ENCODE data around the gene NRCAM. TPM values are rescaled to one million over a fixed set of nuclear protein-coding genes. Genes with fewer than 3 reads are reported as not detected.
"Not testable (repeated sequence)": the region's sequence is repeated elsewhere in the genome, so short reads cannot be mapped to it uniquely, and the experiment has no call there.

Gene NRCAM
- total RNA-seq, 5 donors from 2014 or later (not counting 1 experiment from before 2014, with no cell fraction given) = 3.1 to 10.7 (median 5.0) TPM

- WGBS (ENCODE audit: insufficient coverage) = 96% methylated on average over 5 of the region's 5 CpGs
- ATAC-seq (replicated peaks in 1 of 4) (no peak), DNase-seq (no peak)
- Mint-ChIP-seq H3K27me3 (no peaks in the 10 kb centered on the region), H3K27ac (no peak overlapping the region), H3K9me3 (no peaks in the 10 kb centered on the region), H3K4me1 (no peaks in the 10 kb centered on the region), H3K4me3 (no peak overlapping the region), H3K36me3 (peaks cover 62% of the 10 kb centered on the region)
- Histone ChIP-seq H3K27ac (ENCODE audit: low read length) (no peak overlapping the region), H3K4me1 (ENCODE audit: control insufficient read depth in 1 of 2, extremely low read depth in 1 of 2, insufficient read depth in 2 of 2, low read length in 2 of 2) (no peaks in the 10 kb centered on the region), H3K4me3 (ENCODE audit: control insufficient read depth in 1 of 2, extremely low read depth in 1 of 2, low read length in 1 of 2) (no peak overlapping the region), H3K36me3 (ENCODE audit: control insufficient read depth in 2 of 2, extremely low read depth in 1 of 2, insufficient read depth in 1 of 2, low read length in 1 of 2) (peaks cover 0 to 10% of the 10 kb centered on the region in 2 donors), H3K27me3 (replicated peaks in 1 of 2; ENCODE audit: control insufficient read depth in 2 of 2, extremely low read depth in 1 of 2, insufficient read depth in 2 of 2, low read length in 1 of 2) (no peaks in the 10 kb centered on the region), H3K9me3 (no peaks in the 10 kb centered on the region)
- POLR2A ChIA-PET = no interaction called here
- CTCF ChIA-PET = no interaction called here
Observed at GRCh38 chr7:108480311-108480710, 24.1 kb upstream of the NRCAM start.

GRCh38 chr7:108479751-108480150, 23.5 kb upstream of the NRCAM start:
- Histone ChIP-seq H3K4me1 (ENCODE audit: control insufficient read depth in 1 of 2, extremely low read depth in 1 of 2, insufficient read depth in 2 of 2, low read length in 2 of 2) (no peaks in the 10 kb centered on the region), H3K4me3 (ENCODE audit: control insufficient read depth in 1 of 2, extremely low read depth in 1 of 2, low read length in 1 of 2) (no peak overlapping the region), H3K27ac (ENCODE audit: low read length) (no peak overlapping the region), H3K27me3 (replicated peaks in 1 of 2; ENCODE audit: control insufficient read depth in 2 of 2, extremely low read depth in 1 of 2, insufficient read depth in 2 of 2, low read length in 1 of 2) (no peaks in the 10 kb centered on the region), H3K9me3 (no peaks in the 10 kb centered on the region), H3K36me3 (ENCODE audit: control insufficient read depth in 2 of 2, extremely low read depth in 1 of 2, insufficient read depth in 1 of 2, low read length in 1 of 2) (peaks cover 0 to 10% of the 10 kb centered on the region in 2 donors)
- H3K4me1 Mint-ChIP-seq = no peaks in the 10 kb centered on the region
- peaks cover 61% of the 10 kb centered on the region for H3K36me3 Mint-ChIP-seq
- ATAC-seq (replicated peaks in 1 of 4) = no peak
- H3K27me3 Mint-ChIP-seq = no peaks in the 10 kb centered on the region
- DNase-seq = no peak
- WGBS (ENCODE audit: insufficient coverage) = no CpG with 5 or more reads among the region's 2 CpGs
- H3K27ac Mint-ChIP-seq = no peak overlapping the region
- CTCF ChIA-PET = interaction anchor here (0.6 to 1.5 kb wide), 2 partner anchors 17 to 31 kb away, joined by 4 read pairs; no protein-coding TSS in a partner anchor
- no peaks in the 10 kb centered on the region for H3K9me3 Mint-ChIP-seq
- POLR2A ChIA-PET = no interaction called here
- H3K4me3 Mint-ChIP-seq = no peak overlapping the region

GRCh38 chr7:108479118-108479517, 22.9 kb upstream of the NRCAM start:
- 95% methylated on average over 3 of the region's 5 CpGs for WGBS (ENCODE audit: insufficient coverage)
- ChIA-PET CTCF (interaction anchor here (0.6 to 1.5 kb wide), 2 partner anchors 18 to 32 kb away, joined by 4 read pairs; no protein-coding TSS in a partner anchor), POLR2A (no interaction called here)
- no peaks in the 10 kb centered on the region for H3K4me1 Mint-ChIP-seq
- no peaks in the 10 kb centered on the region for H3K9me3 ChIP-seq
- H3K4me3 ChIP-seq (ENCODE audit: control insufficient read depth in 1 of 2, extremely low read depth in 1 of 2, low read length in 1 of 2) = no peak overlapping the region
- no peak overlapping the region for H3K27ac Mint-ChIP-seq
- H3K27ac ChIP-seq (ENCODE audit: low read length) = no peak overlapping the region
- H3K4me3 Mint-ChIP-seq = no peak overlapping the region
- ATAC-seq (replicated peaks in 1 of 4) (no peak), DNase-seq (no peak)
- H3K9me3 Mint-ChIP-seq = no peaks in the 10 kb centered on the region
- H3K36me3 Mint-ChIP-seq = peaks cover 63% of the 10 kb centered on the region
- H3K4me1 ChIP-seq (ENCODE audit: control insufficient read depth in 1 of 2, extremely low read depth in 1 of 2, insufficient read depth in 2 of 2, low read length in 2 of 2) = no peaks in the 10 kb centered on the region
- H3K27me3 Mint-ChIP-seq = no peaks in the 10 kb centered on the region
- H3K27me3 ChIP-seq (replicated peaks in 1 of 2; ENCODE audit: control insufficient read depth in 2 of 2, extremely low read depth in 1 of 2, insufficient read depth in 2 of 2, low read length in 1 of 2) = no peaks in the 10 kb centered on the region
- peaks cover 0 to 10% of the 10 kb centered on the region in 2 donors for H3K36me3 ChIP-seq (ENCODE audit: control insufficient read depth in 2 of 2, extremely low read depth in 1 of 2, insufficient read depth in 1 of 2, low read length in 1 of 2)

GRCh38 chr7:108468246-108468645, 12.0 kb upstream of the NRCAM start:
- no peak for ATAC-seq (replicated peaks in 1 of 4)
- no peak for DNase-seq
- no peaks in the 10 kb centered on the region for H3K9me3 ChIP-seq
- Mint-ChIP-seq H3K9me3 (no peaks in the 10 kb centered on the region), H3K4me1 (peaks cover 9 to 27% (median 27%) of the 10 kb centered on the region in 3 donors), H3K27me3 (no peaks in the 10 kb centered on the region), H3K36me3 (peaks cover 7% of the 10 kb centered on the region), H3K4me3 (no peak overlapping the region), H3K27ac (no peak overlapping the region)
- H3K4me1 ChIP-seq (ENCODE audit: control insufficient read depth in 1 of 2, extremely low read depth in 1 of 2, insufficient read depth in 2 of 2, low read length in 2 of 2) = peaks cover 6 to 17% of the 10 kb centered on the region in 2 experiments
- H3K4me3 ChIP-seq (ENCODE audit: control insufficient read depth in 1 of 2, extremely low read depth in 1 of 2, low read length in 1 of 2) = no peak overlapping the region
- CTCF ChIA-PET = interaction anchor here in 1 of 2 donors (0.6 to 0.8 kb wide), 3 partner anchors 15 to 295 kb away, joined by 3 to 4 read pairs (median 3); no protein-coding TSS in a partner anchor
- H3K36me3 ChIP-seq (ENCODE audit: control insufficient read depth in 2 of 2, extremely low read depth in 1 of 2, insufficient read depth in 1 of 2, low read length in 1 of 2) = no peaks in the 10 kb centered on the region
- POLR2A ChIA-PET = interaction anchor here in 1 of 2 donors (0.9 kb wide), 1 partner anchor 101 kb away, joined by 4 read pairs; the partner anchor contains the start of genes DNAJB9 and THAP5
- WGBS (ENCODE audit: insufficient coverage) = 100% methylated on average over 1 of the region's 4 CpGs
- H3K27ac ChIP-seq (ENCODE audit: low read length) = no peak overlapping the region
- H3K27me3 ChIP-seq (replicated peaks in 1 of 2; ENCODE audit: control insufficient read depth in 2 of 2, extremely low read depth in 1 of 2, insufficient read depth in 2 of 2, low read length in 1 of 2) = no peaks in the 10 kb centered on the region

GRCh38 chr7:108467391-108467790, 11.2 kb upstream of the NRCAM start:
- Histone ChIP-seq H3K9me3 (no peaks in the 10 kb centered on the region), H3K27ac (ENCODE audit: low read length) (no peak overlapping the region), H3K4me1 (ENCODE audit: control insufficient read depth in 1 of 2, extremely low read depth in 1 of 2, insufficient read depth in 2 of 2, low read length in 2 of 2) (peaks cover 6 to 23% of the 10 kb centered on the region in 2 experiments), H3K4me3 (ENCODE audit: control insufficient read depth in 1 of 2, extremely low read depth in 1 of 2, low read length in 1 of 2) (no peak overlapping the region), H3K36me3 (ENCODE audit: control insufficient read depth in 2 of 2, extremely low read depth in 1 of 2, insufficient read depth in 1 of 2, low read length in 1 of 2) (no peaks in the 10 kb centered on the region), H3K27me3 (replicated peaks in 1 of 2; ENCODE audit: control insufficient read depth in 2 of 2, extremely low read depth in 1 of 2, insufficient read depth in 2 of 2, low read length in 1 of 2) (no peaks in the 10 kb centered on the region)
- DNase-seq = no peak
- ChIA-PET CTCF (interaction anchor here in 1 of 2 donors (0.6 kb wide), 2 partner anchors 35 to 1059 kb away, joined by 4 to 9 read pairs; no protein-coding TSS in a partner anchor), POLR2A (interaction anchor here in 1 of 2 donors (0.6 kb wide), 2 partner anchors 830 to 1284 kb away, joined by 3 to 10 read pairs; no protein-coding TSS in a partner anchor)
- WGBS (ENCODE audit: insufficient coverage) = no CpG with 5 or more reads among the region's 2 CpGs
- no peaks in the 10 kb centered on the region for H3K9me3 Mint-ChIP-seq
- H3K4me1 Mint-ChIP-seq = peaks cover 16 to 35% (median 34%) of the 10 kb centered on the region in 3 donors
- no peak overlapping the region for H3K4me3 Mint-ChIP-seq
- H3K27me3 Mint-ChIP-seq = peaks cover 0 to 3% of the 10 kb centered on the region in 2 donors
- peaks cover 2% of the 10 kb centered on the region for H3K36me3 Mint-ChIP-seq
- ATAC-seq (replicated peaks in 1 of 4) = no peak
- no peak overlapping the region for H3K27ac Mint-ChIP-seq

GRCh38 chr7:108466322-108466721, 10.1 kb upstream of the NRCAM start:
- CTCF ChIA-PET; H3K4me3 Mint-ChIP-seq; DNase-seq; H3K27me3 Mint-ChIP-seq; H3K9me3 ChIP-seq; H3K27me3 ChIP-seq (replicated peaks in 1 of 2; ENCODE audit: control insufficient read depth in 2 of 2, extremely low read depth in 1 of 2, insufficient read depth in 2 of 2, low read length in 1 of 2); H3K9me3 Mint-ChIP-seq; H3K36me3 ChIP-seq (ENCODE audit: control insufficient read depth in 2 of 2, extremely low read depth in 1 of 2, insufficient read depth in 1 of 2, low read length in 1 of 2); H3K27ac ChIP-seq (ENCODE audit: low read length); H3K36me3 Mint-ChIP-seq; ATAC-seq (replicated peaks in 1 of 4); H3K4me3 ChIP-seq (ENCODE audit: control insufficient read depth in 1 of 2, extremely low read depth in 1 of 2, low read length in 1 of 2); H3K27ac Mint-ChIP-seq: not testable (repeated sequence)
- H3K4me1 ChIP-seq (ENCODE audit: control insufficient read depth in 1 of 2, extremely low read depth in 1 of 2, insufficient read depth in 2 of 2, low read length in 2 of 2) = peaks cover 6 to 23% of the 10 kb centered on the region in 2 experiments
- POLR2A ChIA-PET = interaction anchor here (0.6 kb wide), 2 partner anchors 9 to 1822 kb away, joined by 3 read pairs; no protein-coding TSS in a partner anchor
- peaks cover 25 to 40% (median 37%) of the 10 kb centered on the region in 3 donors for H3K4me1 Mint-ChIP-seq
- WGBS (ENCODE audit: insufficient coverage) = no CpG with 5 or more reads among the region's 2 CpGs

Data from T-cell (primary cell).